SH-SY5Y (cell line): ENCODE measurements around the gene HMCN1.

Source experiments
- GATA2 ChIP-seq: IDR thresholded peaks from 2 replicates; pipeline ENCODE4 v1.6.1; 2011; ENCODE audit warnings: mild to moderate bottlenecking, low read depth, low read length
- GATA3 ChIP-seq: IDR thresholded peaks from 2 replicates; pipeline ENCODE4 v1.6.1; 2011; ENCODE audit warnings: low read depth, mild to moderate bottlenecking, low read length, moderate library complexity

DNA sequence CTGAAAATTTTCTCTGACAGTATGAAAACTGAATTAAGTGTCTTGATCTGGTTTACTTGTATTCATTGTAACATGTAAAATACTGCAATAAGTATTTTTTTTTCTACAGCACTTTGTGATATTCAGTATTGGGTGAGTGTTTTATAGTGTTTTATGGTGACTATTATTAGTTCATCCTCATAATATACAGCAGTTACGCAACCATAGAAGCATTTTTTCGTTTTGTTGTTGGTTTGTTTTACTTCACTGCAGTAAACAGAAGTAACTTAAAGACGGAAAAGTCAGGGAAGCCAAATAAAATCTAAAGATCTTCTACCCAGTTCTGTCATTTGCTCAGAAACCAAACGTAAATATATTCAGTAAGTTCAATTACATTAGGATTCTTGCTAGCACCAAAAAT is 390.8 kb downstream of the HMCN1 start:
- TF ChIP-seq GATA2: no peak
- TF ChIP-seq GATA3: no peak
